ENCODE data around the gene VASN.
"Not testable (repeated sequence)": the region's sequence is repeated elsewhere in the genome, so short reads cannot be mapped to it uniquely, and the experiment has no call there.

Gene VASN

GRCh38 chr16:4393240-4393600 lies 21.6 kb downstream of the VASN start:
- H4K20me1 ChIP-seq (ENCODE audit: insufficient read depth, low read length): no peaks in the 10 kb centered on the region
- H3K27ac ChIP-seq (ENCODE audit: low read depth, low read length, poor library complexity, severe bottlenecking): no peak overlapping the region
- no peaks in the 10 kb centered on the region for H3F3A ChIP-seq (ENCODE audit: insufficient read depth, low read length)
- H3K79me2 ChIP-seq (ENCODE audit: insufficient read depth, low read length): no peaks in the 10 kb centered on the region
- no peaks in the 10 kb centered on the region for H3K9me3 ChIP-seq (ENCODE audit: low read length)
- no peaks in the 10 kb centered on the region for H3K9me2 ChIP-seq (ENCODE audit: low read depth, low read length)
- H3K9ac ChIP-seq (ENCODE audit: low read length): no peak overlapping the region
- H3K36me3 ChIP-seq (ENCODE audit: insufficient read depth, low read length): peaks cover 60% of the 10 kb centered on the region
- TF ChIP-seq CTCF (IDR thresholded peaks at IDR 0.05; ENCODE audit: low read length) (no peak), EZH2 (IDR thresholded peaks at IDR 0.05; ENCODE audit: borderline replicate concordance, low read length) (no peak)
- no peak overlapping the region for H3K4me3 ChIP-seq (ENCODE audit: low read depth, low read length, poor library complexity, severe bottlenecking)
- no peak overlapping the region for H3K4me2 ChIP-seq (ENCODE audit: low read length)
- no peaks in the 10 kb centered on the region for H3K27me3 ChIP-seq (ENCODE audit: insufficient read depth, low read length)
- H3K4me1 ChIP-seq (ENCODE audit: insufficient read depth, low read length, severe bottlenecking): peaks cover 13% of the 10 kb centered on the region
- no peak overlapping the region for H2AFZ ChIP-seq (ENCODE audit: low read length)

DNA sequence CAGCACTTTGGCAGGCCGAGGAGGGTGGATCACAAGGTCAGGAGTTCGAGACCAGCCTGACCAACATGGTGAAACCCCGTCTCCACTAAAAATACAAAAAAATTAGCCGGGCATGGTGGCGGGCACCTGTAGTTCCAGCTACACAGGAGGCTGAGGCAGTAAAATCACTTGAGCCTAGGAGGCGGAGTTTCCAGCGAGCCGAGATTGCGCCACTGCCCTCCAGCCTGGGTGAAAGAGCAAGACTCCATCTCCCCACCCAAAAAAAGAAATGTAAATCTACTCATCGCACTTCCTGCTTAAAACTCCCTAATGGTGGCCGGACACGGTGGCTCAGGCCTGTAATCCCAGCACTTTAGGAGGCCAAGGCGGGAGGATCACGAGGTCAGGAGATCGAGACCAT lies 22.2 kb downstream of the VASN start:
- not testable (repeated sequence) for H3K79me2 ChIP-seq (ENCODE audit: insufficient read depth, low read length); H3K27ac ChIP-seq (ENCODE audit: low read depth, low read length, poor library complexity, severe bottlenecking); H3K4me3 ChIP-seq (ENCODE audit: low read depth, low read length, poor library complexity, severe bottlenecking); H3K27me3 ChIP-seq (ENCODE audit: insufficient read depth, low read length); H2AFZ ChIP-seq (ENCODE audit: low read length); H3K4me2 ChIP-seq (ENCODE audit: low read length); H4K20me1 ChIP-seq (ENCODE audit: insufficient read depth, low read length); H3K9me2 ChIP-seq (ENCODE audit: low read depth, low read length); H3K9me3 ChIP-seq (ENCODE audit: low read length); H3K9ac ChIP-seq (ENCODE audit: low read length); H3F3A ChIP-seq (ENCODE audit: insufficient read depth, low read length)
- Histone ChIP-seq H3K36me3 (ENCODE audit: insufficient read depth, low read length) (peaks cover 61% of the 10 kb centered on the region), H3K4me1 (ENCODE audit: insufficient read depth, low read length, severe bottlenecking) (peaks cover 13% of the 10 kb centered on the region)

- no peaks in the 10 kb centered on the region for H4K20me1 ChIP-seq (ENCODE audit: insufficient read depth, low read length)
Observed at GRCh38 chr16:4395055-4395726, 23.5 kb downstream of the VASN start.

More at GRCh38 chr16:4395055-4395726, 23.5 kb downstream of the VASN start:
- Histone ChIP-seq H3F3A (ENCODE audit: insufficient read depth, low read length) (no peaks in the 10 kb centered on the region), H3K79me2 (ENCODE audit: insufficient read depth, low read length) (no peaks in the 10 kb centered on the region), H3K4me2 (ENCODE audit: low read length) (no peak overlapping the region), H2AFZ (ENCODE audit: low read length) (no peak overlapping the region), H3K4me1 (ENCODE audit: insufficient read depth, low read length, severe bottlenecking) (peaks cover 13% of the 10 kb centered on the region), H3K27ac (ENCODE audit: low read depth, low read length, poor library complexity, severe bottlenecking) (no peak overlapping the region), H3K36me3 (ENCODE audit: insufficient read depth, low read length) (peaks cover 64% of the 10 kb centered on the region), H3K9ac (ENCODE audit: low read length) (no peak overlapping the region), H3K4me3 (ENCODE audit: low read depth, low read length, poor library complexity, severe bottlenecking) (no peak overlapping the region), H3K9me2 (ENCODE audit: low read depth, low read length) (no peaks in the 10 kb centered on the region), H3K27me3 (ENCODE audit: insufficient read depth, low read length) (no peaks in the 10 kb centered on the region), H3K9me3 (ENCODE audit: low read length) (no peaks in the 10 kb centered on the region)
- TF ChIP-seq CTCF (IDR thresholded peaks at IDR 0.05; ENCODE audit: low read length): no peak
- TF ChIP-seq EZH2 (IDR thresholded peaks at IDR 0.05; ENCODE audit: borderline replicate concordance, low read length): no peak
